K562 (cell line): ENCODE results near the gene TEX14. TPM values are rescaled to one million over a fixed set of nuclear protein-coding genes. Genes with fewer than 3 reads are reported as not detected.

Experiments
- ARID3A ChIP-seq: IDR thresholded peaks from 2 replicates; pipeline ENCODE4 v1.6.1; 2012; ENCODE audit warnings: low read depth, low read length, improper control_type of control experiment, borderline replicate concordance
- ARID4B ChIP-seq: sonication (generic); formaldehyde crosslinking; IDR thresholded peaks from 2 replicates; pipeline ENCODE4 v1.8.0; 2022; ENCODE audit warnings: mild to moderate bottlenecking, missing genetic modification reagents
- BMI1 ChIP-seq: fragments of 150-350 bp; IDR thresholded peaks from 2 replicates; pipeline ENCODE4 v1.6.1; 2014; ENCODE audit warnings: low read length
- CHCHD3 ChIP-seq: fragments of 250-450 bp; sonication (Bioruptor Pico); IDR thresholded peaks from 2 replicates; pipeline ENCODE4 v2.1.2; 2022; ENCODE audit warnings: mild to moderate bottlenecking
- DPF2 ChIP-seq: fragments of 450-650 bp; IDR thresholded peaks from 2 replicates; pipeline ENCODE4 v1.6.1; 2016
- FOSL1 ChIP-seq: fragments of 200-800 bp; sonication (Bioruptor generic); conservative IDR thresholded peaks from 2 replicates; pipeline ENCODE4 v1.6.1; 2016; ENCODE audit warnings: missing genetic modification characterization, missing compliant biosample characterization
- HLTF ChIP-seq: fragments of 450-650 bp; IDR thresholded peaks from 2 replicates; pipeline ENCODE4 v1.6.1; 2016
- KDM1A ChIP-seq, 2 experiments: fragments of 450-650 bp; IDR thresholded peaks; 2 replicates each; pipeline ENCODE4 v1.6.1; 2016; ENCODE audit warnings: mild to moderate bottlenecking in 2 of 2
- KDM5B ChIP-seq: fragments of 200-600 bp; sonication (generic); IDR thresholded peaks from 2 replicates; pipeline ENCODE4 v1.6.1; 2012; ENCODE audit warnings: low read depth, mild to moderate bottlenecking, moderate library complexity, low read length, control low read depth, inconsistent platforms; ENCODE audit not compliant: insufficient replicate concordance
- KLF10 ChIP-seq: fragments of 250-450 bp; sonication (Bioruptor Pico); IDR thresholded peaks from 2 replicates; pipeline ENCODE4 v1.6.1; 2021; ENCODE audit warnings: matching md5 sums
- MAFK ChIP-seq: IDR thresholded peaks from 2 replicates; pipeline ENCODE4 v1.6.1; 2011; ENCODE audit warnings: low read length, improper control_type of control experiment
- MCM2 ChIP-seq: fragments of 450-650 bp; IDR thresholded peaks from 2 replicates; pipeline ENCODE4 v1.6.1; 2017; ENCODE audit warnings: low read depth, mild to moderate bottlenecking
- NR2C1 ChIP-seq, 2 experiments: fragments of 450-650 bp; IDR thresholded peaks; 2 replicates each; pipeline ENCODE4 v1.6.1; 2017; ENCODE audit warnings: mild to moderate bottlenecking in 2 of 2, antibody characterized with exemption in 1 of 2, inconsistent platforms in 1 of 2, missing compliant biosample characterization in 1 of 2, missing genetic modification characterization in 1 of 2
- SMAD4 ChIP-seq: fragments of 250-450 bp; sonication (Bioruptor Pico); conservative IDR thresholded peaks from 2 replicates; pipeline ENCODE4 v1.8.0; 2021; ENCODE audit warnings: inconsistent platforms, mild to moderate bottlenecking, moderate library complexity
- SNIP1 ChIP-seq: fragments of 450-650 bp; IDR thresholded peaks from 2 replicates; pipeline ENCODE4 v1.7.1; 2017; ENCODE audit warnings: low read depth, mild to moderate bottlenecking
- STAT5A ChIP-seq: IDR thresholded peaks from 2 replicates; pipeline ENCODE4 v1.6.1; 2012; ENCODE audit warnings: low read length, inconsistent platforms, borderline replicate concordance
- USF1 ChIP-seq: sonication (generic); formaldehyde crosslinking; IDR thresholded peaks from 2 replicates; pipeline ENCODE4 v1.9.0; 2022; ENCODE audit warnings: mild to moderate bottlenecking, missing genetic modification reagents
- WHSC1 ChIP-seq: IDR thresholded peaks from one replicate; pipeline ENCODE4 v1.6.1; 2012; ENCODE audit warnings: low read length, control low read depth, inconsistent platforms
- XRCC4 ChIP-seq: IDR thresholded peaks from one replicate; pipeline ENCODE4 v1.6.1; 2011; ENCODE audit not compliant: insufficient read depth, insufficient read length; ENCODE audit errors: extremely low read depth
- ZC3H11A ChIP-seq: IDR thresholded peaks from 2 replicates; pipeline ENCODE4 v1.6.1; 2012; ENCODE audit warnings: low read depth, low read length, improper control_type of control experiment
- ZNF398 ChIP-seq: fragments of 250-450 bp; sonication (Bioruptor Pico); IDR thresholded peaks from 2 replicates; pipeline ENCODE4 v1.8.0; 2021; ENCODE audit warnings: moderate library complexity, mild to moderate bottlenecking, inconsistent platforms
- ZNF780A ChIP-seq: fragments of 250-450 bp; sonication (Bioruptor Pico); IDR thresholded peaks from 2 replicates; pipeline ENCODE4 v1.5.0; 2021; ENCODE audit warnings: mild to moderate bottlenecking
- polyA plus RNA-seq, 8 experiments: library from polyadenylated mRNA; depleted of rRNA in 4 of 8; stranded (reverse) in 5 of 8; unstranded in 3 of 8; fragments of >200 nt; fragmentation: Nextera tagmentation in 2 of 8; fragmentation: Illumina TruSeq in 1 of 8; extraction: Ambion mirVana in 2 of 8; extraction: Trizol in 1 of 8; gene quantifications; 2 replicates each; pipeline versions ENCODE4 v1.2.1 to v1.2.3, GENCODE V29; 2011 to 2014; ENCODE audit warnings: inconsistent platforms in 1 of 8, missing spikeins in 1 of 8
- total RNA-seq, 7 experiments: library from RNA; depleted of rRNA in 6 of 7; stranded (reverse); fragments of >200 nt in 6 of 7; fragmentation: Illumina TruSeq in 2 of 7; extraction: Trizol in 2 of 7; gene quantifications; 2 replicates each; pipeline versions ENCODE4 v1.2.1 to v1.2.3, GENCODE V29; 2011 to 2021; ENCODE audit warnings: low replicate concordance in 1 of 7

The TEX14 gene
- total and polyA plus RNA-seq, 9 of the 15 experiments (the other 6 are each of a cell fraction or from before 2014, with no cell fraction given), result 0.05 to 0.12 (median 0.09) TPM; not detected in 1

- TF ChIP-seq DPF2 (0 out of 2 replicates have a peak, but pooled peaks have one; percentile 23), SMAD4 (CRISPR knock-in tag) (no peak), ARID4B (CRISPR knock-in tag) (no peak), MAFK (no peak), KLF10 (CRISPR knock-in tag) (no peak), SNIP1 (no peak), WHSC1 (no peak), MCM2 (no peak), XRCC4 (no peak), KDM1A (IDR thresholded peaks at IDR 0.05) (0 out of 4 replicates have a peak, but pooled peaks of 1 of the 2 experiments have one; percentile 0), ZNF398 (CRISPR knock-in tag) (no peak), NR2C1 (IDR thresholded peaks at IDR 0.05) (no peak), NR2C1 (tag; IDR thresholded peaks at IDR 0.05) (no peak), HLTF (no peak), CHCHD3 (CRISPR knock-in tag) (no peak), FOSL1 (tag) (no peak), KDM5B (no peak), ZNF780A (no peak), ARID3A (no peak), USF1 (no peak), BMI1 (no peak), ZC3H11A (no peak), STAT5A (no peak)
Measured at GRCh38 chr17:58693751-58694150, 1.9 kb upstream of the TEX14 start (continued).
